Measurements from ENCODE around the gene CHCHD10.

Gene CHCHD10

DNA sequence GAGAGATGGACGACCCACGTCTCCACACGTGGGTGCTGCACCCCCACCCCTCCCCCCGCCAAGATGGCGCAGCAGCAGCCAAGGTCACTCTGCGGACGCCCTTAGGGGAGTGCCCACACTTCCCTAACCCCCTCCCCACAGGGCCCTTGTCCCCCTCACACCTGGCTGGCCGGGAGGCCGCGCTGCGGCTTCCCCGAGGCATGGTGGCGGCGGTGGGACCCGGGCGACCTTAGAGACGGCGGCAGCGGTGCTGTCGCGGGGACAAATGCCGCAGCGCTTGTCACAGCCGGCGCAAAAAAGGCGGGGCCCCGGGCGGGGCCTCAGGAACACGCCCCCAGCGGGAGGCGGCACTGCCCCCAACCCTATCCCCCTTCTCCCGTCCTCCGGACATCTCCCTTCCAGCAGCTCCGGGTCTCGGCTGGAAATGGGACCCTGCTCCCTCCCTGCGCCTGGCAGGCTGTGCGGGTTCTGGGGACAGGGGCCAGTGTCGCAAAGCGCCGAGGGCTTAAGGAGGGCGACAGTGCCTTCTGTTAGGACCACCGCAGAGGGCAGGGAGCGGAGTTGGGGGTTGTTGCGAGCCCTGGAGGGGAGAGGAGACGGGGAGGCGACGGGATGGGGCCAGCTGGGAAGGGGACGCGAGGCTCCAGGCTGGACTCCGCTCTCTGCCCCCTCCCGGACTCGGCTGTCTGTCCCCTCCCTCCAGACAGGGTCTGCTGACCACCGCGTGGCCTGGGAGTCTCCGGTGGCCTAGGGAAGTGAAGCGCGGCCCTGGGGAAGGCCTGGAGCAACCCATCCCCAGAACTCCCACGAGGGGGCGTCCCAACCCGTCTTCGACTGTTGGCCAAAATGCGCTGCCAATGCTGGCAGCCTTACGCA lies at the start of gene CHCHD10:
Gene CHCHD10, minus strand, starts transcription at position 300 of the 876 bp plus-strand sequence. Its CDS starts 98 bp downstream, at position 202.
- H3K27me3 Mint-ChIP-seq: peaks cover 2% of the 10 kb centered on the region
- no peaks in the 10 kb centered on the region for H3K9me3 Mint-ChIP-seq
- peak within 1 kb of the TSS; percentile 52 to 95 for H3K27ac Mint-ChIP-seq
- peak; percentile 80 for DNase-seq
- peak within 1 kb of the TSS; percentile 88 to 95 for H3K4me3 Mint-ChIP-seq
- H3K4me1 Mint-ChIP-seq: peaks cover 77% of the 10 kb centered on the region
- ATAC-seq: peak; percentile 67

DNA sequence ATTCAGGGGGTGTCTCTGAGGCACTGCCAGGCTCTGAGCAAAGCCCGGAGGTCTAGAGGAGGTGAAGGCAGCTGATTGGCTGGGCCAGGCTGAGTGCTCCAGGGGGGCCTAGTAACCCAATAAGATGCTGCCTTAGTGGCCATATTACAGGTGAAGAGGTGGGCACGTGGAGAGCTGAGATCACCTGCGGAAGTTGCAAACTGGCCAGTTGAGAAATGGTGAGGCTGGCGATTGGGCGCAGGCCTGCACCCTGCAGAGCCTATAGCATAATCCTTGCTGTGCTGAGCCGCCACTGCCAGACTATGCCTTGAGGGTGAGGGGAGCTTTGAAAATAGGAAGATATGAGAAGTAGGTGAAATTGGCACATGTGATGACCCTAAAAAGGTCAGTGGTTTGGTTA lies 49.4 kb upstream of the CHCHD10 start:
- H3K4me3 Mint-ChIP-seq: no peak overlapping the region
- no peaks in the 10 kb centered on the region for H3K27me3 Mint-ChIP-seq
- peaks cover 16% of the 10 kb centered on the region for H3K4me1 Mint-ChIP-seq
- H3K27ac Mint-ChIP-seq: no peak overlapping the region
- DNase-seq (no peak), ATAC-seq (no peak)
- H3K9me3 Mint-ChIP-seq: no peaks in the 10 kb centered on the region

DNA sequence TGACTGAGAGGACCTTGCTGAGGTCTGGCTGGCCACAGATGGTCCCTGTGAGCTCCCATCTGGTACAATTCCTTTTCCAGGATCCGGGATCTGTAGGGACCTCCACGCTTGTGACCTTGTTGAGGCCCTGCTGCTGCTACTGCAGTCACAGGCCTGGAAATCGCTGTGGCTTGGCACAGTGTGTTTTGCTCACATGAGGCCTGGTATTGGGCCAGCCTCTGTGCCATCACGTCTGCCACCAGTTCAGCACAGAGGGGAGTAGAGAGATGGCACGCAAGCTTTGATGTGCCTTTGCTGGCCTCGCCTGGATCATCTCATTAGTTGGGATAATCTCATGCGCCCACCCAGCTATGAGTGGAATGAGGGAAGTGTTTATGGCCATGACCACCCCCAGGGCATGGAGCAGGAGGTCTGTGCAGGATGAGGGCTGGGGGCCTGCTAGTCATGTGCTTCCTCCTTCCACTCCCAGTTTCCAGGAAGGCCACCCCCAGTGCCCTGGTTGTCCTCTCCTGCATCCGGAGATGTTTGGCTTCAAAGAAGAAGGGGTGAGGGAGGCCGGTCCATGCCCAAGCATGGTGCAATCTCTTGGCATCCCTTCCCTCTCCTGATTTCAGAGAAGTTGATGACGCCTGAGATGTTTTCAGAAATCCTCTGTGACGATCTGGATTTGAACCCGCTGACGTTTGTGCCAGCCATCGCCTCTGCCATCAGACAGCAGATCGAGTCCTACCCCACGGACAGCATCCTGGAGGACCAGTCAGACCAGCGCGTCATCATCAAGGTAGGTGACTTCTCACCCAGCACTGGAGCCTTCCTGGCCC lies 48.6 kb upstream of the CHCHD10 start:
- H3K4me3 Mint-ChIP-seq: no peak overlapping the region
- no peak overlapping the region for H3K27ac Mint-ChIP-seq
- H3K9me3 Mint-ChIP-seq: no peaks in the 10 kb centered on the region
- peaks cover 16% of the 10 kb centered on the region for H3K4me1 Mint-ChIP-seq
- H3K27me3 Mint-ChIP-seq: no peaks in the 10 kb centered on the region
- ATAC-seq: no peak
- no peak for DNase-seq

DNA sequence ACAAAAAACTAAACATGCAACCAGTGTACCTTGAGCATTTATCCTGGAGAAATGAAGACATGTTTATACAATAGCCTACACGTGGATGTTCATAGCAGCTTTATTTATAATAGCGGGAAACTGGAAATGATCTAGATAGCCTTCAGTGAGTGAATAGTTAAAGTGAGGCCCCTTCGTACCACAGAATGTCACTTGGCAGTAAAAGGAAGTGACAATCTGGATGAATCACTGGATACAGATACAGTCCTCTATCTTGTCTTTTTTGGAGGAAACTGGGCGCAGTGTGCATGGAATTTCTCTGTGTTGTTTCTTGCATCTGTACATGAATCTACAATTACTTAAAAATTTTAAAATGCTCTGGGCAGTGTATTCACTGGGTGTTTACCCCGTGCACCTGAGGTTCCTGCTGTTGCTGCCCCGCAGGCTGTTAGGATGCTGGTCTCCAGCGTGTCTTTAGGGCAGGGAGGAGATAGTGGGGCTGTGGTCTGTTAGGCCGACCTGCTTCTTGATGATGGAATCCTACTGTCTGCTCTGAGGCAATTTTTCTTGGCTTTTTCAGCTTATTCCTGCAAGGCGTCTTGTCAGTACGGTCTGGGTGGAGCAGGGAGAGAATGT lies 47.9 kb upstream of the CHCHD10 start:
- no peak for DNase-seq
- no peaks in the 10 kb centered on the region for H3K9me3 Mint-ChIP-seq
- no peak overlapping the region for H3K27ac Mint-ChIP-seq
- no peak overlapping the region for H3K4me3 Mint-ChIP-seq
- H3K4me1 Mint-ChIP-seq: peaks cover 10% of the 10 kb centered on the region
- no peaks in the 10 kb centered on the region for H3K27me3 Mint-ChIP-seq
- no peak for ATAC-seq

DNA sequence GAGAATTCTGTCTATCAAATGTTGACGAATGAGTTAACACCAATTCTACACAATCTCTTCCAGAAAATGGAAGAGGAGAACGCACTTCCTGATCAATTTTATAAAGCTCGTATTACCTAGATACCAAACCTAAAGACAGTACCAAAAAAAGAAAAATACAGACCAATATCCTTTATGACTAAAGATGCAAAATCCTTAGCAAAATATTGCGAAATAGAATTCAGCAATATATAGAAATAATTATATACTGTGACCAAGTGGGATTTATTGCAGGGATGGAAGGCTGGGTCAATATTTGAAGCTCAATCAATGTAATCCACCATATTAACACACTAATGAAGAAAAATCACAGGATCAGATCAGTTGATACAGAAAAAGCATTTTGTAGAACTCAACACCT lies 44.6 kb upstream of the CHCHD10 start:
- no peaks in the 10 kb centered on the region for H3K27me3 Mint-ChIP-seq
- H3K4me3 Mint-ChIP-seq: no peak overlapping the region

DNA sequence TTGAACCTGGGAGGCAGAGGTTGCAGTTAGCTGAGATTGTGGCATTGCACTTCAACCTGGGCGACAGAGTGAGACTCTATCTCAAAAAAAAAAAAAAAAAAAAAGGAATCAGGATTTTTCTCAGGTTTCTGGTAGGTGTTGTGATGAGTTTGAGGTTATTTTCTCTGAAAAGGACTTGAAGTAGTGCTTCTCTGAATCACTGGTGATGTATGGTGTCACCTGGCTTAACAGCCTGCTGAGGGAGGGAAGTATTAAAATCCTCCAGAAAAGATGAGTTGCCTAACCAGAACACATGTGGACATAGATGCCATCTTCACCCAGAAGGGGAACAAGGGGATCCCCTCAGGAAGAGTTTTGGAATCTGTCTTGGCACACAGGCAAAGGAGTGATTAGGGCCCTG lies 39.1 kb upstream of the CHCHD10 start:
- Mint-ChIP-seq H3K4me3 (no peak overlapping the region), H3K4me1 (no peaks in the 10 kb centered on the region), H3K27me3 (no peaks in the 10 kb centered on the region), H3K9me3 (no peaks in the 10 kb centered on the region), H3K27ac (no peak overlapping the region)
- ATAC-seq (no peak), DNase-seq (no peak)

More for the DNA sequence above, 44.6 kb upstream of the CHCHD10 start:
- DNase-seq (no peak), ATAC-seq (no peak)
- Mint-ChIP-seq H3K9me3 (no peaks in the 10 kb centered on the region), H3K27ac (no peak overlapping the region), H3K4me1 (no peaks in the 10 kb centered on the region)

DNA sequence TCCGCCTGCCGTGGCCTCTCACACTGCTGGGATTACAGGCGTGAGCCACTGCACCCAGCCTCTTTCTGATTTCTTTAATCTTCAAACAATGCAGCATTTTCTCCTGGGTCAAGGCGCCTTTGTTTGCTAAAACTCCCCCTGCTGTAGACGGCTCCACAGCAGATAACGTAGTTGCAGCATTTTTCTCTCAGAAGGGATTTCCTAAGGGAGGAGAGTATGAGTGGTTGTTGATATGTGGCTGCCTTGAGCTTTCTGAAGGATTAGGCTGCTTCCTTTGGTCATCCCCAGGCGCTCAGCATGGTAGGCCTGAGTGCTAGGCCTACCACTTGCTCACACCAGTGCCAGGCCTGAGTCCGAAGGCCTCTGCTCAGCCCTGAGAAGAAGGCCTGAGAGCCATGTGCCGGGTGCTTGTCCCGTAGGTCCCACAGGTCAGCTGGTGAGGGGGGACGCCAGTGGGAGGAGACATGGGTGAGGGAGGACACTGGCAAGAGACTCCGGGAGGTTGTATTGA lies 37.1 kb upstream of the CHCHD10 start:
- peak overlapping the region in 1 of 2 donors; percentile 8 for H3K27ac Mint-ChIP-seq
- H3K27me3 Mint-ChIP-seq: no peaks in the 10 kb centered on the region
- ATAC-seq (no peak), DNase-seq (no peak)
- H3K4me1 Mint-ChIP-seq: no peaks in the 10 kb centered on the region
- H3K9me3 Mint-ChIP-seq: no peaks in the 10 kb centered on the region
- no peak overlapping the region for H3K4me3 Mint-ChIP-seq

DNA sequence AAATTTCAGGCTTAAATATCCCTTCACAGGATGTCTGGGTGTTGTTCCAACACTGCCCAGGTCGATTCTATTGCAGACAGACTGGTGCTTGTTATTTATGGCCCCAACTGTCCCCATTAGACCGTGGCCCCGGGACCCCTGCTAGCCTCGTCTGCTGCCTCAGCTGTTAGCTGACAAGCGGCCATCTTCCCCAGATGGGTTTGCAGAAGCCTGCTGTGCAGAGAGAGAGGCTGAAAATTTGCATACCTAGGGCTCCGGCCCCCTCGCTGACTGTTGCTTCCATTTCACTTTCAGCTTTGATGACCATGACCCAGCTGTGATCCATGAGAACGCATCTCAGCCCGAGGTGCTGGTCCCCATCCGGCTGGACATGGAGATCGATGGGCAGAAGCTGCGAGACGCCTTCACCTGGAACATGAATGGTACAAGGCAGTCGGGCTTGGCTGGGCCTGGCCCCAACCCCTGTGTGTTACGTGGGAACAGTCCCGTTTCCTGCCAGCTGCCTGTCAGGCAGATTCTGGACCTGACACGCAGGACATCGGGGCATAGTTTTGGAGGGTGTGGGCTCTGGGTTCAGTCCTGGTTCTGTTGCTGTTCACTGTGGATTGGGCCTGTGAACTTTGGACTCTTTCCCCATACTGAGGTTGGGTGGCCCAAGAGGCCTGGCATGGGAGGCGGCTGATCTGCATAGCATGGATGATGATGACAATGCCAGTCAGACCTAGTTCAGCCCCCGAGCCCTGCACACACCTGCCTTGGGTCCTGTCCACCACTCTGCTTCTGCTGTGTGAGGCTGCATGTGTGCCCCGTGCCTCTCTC lies 35.4 kb upstream of the CHCHD10 start:
- Mint-ChIP-seq H3K4me1 (no peaks in the 10 kb centered on the region), H3K4me3 (no peak overlapping the region), H3K9me3 (no peaks in the 10 kb centered on the region), H3K27me3 (no peaks in the 10 kb centered on the region), H3K27ac (peak overlapping the region in 1 of 2 donors; percentile 39)
- ATAC-seq (no peak), DNase-seq (no peak)

DNA sequence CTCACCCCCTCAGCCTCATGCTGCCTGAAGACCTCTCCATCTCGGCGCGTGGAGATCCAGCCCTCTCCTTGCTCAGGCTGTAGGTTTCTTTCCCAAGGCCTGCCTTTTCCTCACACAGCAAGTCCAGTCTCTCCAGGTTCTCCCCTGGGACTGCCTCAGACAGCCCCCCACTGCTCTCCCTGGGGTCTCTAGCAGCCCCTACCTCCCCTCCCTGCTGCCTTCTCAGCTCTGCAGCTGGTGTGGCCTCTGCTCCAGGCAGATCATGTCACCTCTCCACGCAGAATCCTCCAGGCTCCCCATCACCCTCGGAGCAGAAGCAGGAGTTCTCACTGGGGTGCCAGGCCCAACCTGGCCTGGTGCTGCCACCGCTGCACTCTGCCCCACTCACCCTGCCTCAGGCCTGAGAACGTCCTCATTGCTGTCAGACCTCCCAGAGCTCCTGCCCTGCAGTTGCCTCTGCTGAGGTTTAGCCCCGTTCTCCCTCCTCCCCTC lies 34.2 kb upstream of the CHCHD10 start:
- peak overlapping the region in 1 of 2 donors; percentile 55 for H3K27ac Mint-ChIP-seq

DNA sequence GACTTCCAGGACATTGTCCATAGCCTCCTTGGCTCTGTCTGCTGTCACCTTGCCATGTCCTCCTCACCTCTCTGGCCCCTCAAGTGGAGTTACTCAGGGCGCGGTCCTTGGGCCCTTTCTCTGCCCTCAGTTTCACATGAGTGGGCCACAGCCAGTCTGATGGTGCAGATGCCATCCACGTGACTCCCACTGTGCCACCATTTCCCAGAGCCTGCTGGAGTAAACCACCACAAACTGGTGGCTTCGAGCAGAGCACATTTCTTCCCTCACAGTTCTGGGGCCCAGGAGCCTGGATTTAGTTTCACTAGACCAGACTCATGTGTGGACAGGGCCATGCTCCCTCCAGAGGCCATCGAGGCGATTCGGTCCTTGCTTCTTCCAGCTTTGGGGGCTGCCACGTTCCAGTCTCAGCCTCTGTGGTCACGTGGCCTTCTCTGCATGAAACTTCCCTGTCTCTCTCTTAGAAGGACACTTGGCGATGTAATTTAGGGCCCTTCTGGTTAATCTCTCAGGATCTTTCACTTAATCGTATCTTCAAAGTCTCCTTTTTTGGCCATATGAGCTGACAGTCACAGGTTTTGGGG lies 33.6 kb upstream of the CHCHD10 start:
- H3K9me3 Mint-ChIP-seq: no peaks in the 10 kb centered on the region
- no peaks in the 10 kb centered on the region for H3K4me1 Mint-ChIP-seq
- DNase-seq: no peak
- H3K27me3 Mint-ChIP-seq: no peaks in the 10 kb centered on the region
- no peak for ATAC-seq
- H3K27ac Mint-ChIP-seq: peak overlapping the region in 1 of 2 donors; percentile 76
- no peak overlapping the region for H3K4me3 Mint-ChIP-seq

More for the DNA sequence above, 34.2 kb upstream of the CHCHD10 start:
- Mint-ChIP-seq H3K4me3 (no peak overlapping the region), H3K27me3 (no peaks in the 10 kb centered on the region), H3K9me3 (no peaks in the 10 kb centered on the region), H3K4me1 (no peaks in the 10 kb centered on the region)
- ATAC-seq: no peak
- DNase-seq: no peak

DNA sequence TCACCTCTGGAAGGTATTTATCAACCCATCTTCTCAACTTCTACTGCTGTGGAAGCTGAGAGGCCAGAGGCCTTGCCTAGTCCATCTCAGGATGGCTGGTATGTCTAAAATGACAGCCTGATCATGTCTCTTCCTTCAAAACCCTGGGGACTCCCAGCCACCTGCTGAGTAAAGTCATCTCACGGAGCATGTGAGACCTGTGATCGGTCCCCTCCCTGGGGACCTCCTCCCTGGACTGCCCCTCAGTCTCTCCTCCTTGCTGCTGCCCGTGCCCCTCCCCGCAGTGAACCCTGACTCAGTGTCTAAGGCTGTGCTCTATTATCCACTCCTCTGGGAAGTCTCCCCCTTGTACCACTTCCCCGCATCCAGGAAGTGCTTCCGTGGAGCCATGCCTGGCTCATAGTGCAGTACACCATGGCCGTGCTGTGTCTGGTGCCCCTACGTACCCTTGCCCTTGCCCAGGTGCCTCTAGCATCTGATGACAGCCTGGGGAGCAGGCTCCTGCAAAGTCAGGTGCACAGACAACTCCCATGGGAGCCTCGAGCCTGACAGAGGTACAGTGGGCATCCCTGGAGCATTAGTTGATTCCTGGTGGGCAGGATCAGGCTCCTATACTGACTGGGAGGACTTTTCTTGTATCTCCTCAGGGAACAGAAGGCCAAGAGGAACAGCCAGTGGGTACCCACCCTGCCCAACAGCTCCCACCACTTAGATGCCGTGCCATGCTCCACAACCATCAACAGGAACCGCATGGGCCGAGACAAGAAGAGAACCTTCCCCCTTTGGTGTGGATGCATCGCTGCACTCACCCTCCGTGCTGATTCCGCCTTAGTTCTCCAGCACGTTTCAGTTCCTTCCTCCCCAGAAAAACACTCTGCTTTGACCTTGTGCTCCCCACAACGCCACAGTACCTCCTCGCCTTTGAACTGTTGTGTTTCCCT lies 32.8 kb upstream of the CHCHD10 start:
- ATAC-seq: no peak
- no peaks in the 10 kb centered on the region for H3K4me1 Mint-ChIP-seq
- no peak overlapping the region for H3K27ac Mint-ChIP-seq
- no peaks in the 10 kb centered on the region for H3K27me3 Mint-ChIP-seq
- no peak overlapping the region for H3K4me3 Mint-ChIP-seq
- H3K9me3 Mint-ChIP-seq: no peaks in the 10 kb centered on the region
- no peak for DNase-seq

DNA sequence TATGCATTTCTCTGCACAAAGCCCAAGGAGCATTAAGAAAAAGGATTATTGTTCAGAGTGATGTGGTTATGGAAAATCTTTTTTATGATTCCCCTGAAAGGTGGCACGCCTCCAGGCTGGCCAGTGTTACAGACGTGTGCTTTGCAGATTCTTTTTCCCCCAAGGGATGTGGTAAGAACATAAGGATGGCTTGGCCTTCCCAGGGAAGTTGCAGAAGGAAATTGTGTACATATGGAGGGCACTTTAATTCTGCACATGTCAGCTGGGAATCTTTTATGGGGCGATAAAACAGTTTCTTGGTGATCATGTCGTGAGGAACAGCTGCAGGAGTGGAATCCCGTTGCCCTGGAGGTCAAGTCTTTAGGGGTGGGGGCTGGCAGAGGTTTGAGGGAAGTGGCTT lies 28.7 kb upstream of the CHCHD10 start:
- DNase-seq (no peak), ATAC-seq (no peak)
- H3K4me1 Mint-ChIP-seq: peaks cover 18% of the 10 kb centered on the region
- no peaks in the 10 kb centered on the region for H3K27me3 Mint-ChIP-seq
- H3K4me3 Mint-ChIP-seq: no peak overlapping the region
- no peaks in the 10 kb centered on the region for H3K9me3 Mint-ChIP-seq
- H3K27ac Mint-ChIP-seq: no peak overlapping the region

DNA sequence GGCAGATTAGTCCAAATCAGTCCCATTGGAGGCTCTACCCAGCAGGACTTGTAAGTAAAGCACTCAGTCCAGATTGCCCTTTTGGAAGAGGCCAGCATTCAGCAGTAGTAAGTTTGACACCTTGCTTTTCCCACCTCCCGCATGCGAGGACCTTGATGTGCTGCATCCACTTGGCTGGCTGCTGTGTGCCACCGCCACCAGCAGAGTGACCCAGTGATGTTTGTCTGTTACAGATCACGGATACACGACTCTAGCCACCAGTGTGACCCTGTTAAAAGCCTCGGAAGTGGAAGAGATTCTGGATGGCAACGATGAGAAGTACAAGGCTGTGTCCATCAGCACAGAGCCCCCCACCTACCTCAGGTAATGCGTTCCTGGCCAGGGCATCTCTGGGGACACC lies 25.6 kb upstream of the CHCHD10 start:
- H3K9me3 Mint-ChIP-seq: no peaks in the 10 kb centered on the region
- ATAC-seq: no peak
- H3K4me1 Mint-ChIP-seq: peaks cover 31% of the 10 kb centered on the region
- H3K27ac Mint-ChIP-seq: peak overlapping the region in 1 of 2 donors; percentile 37
- H3K27me3 Mint-ChIP-seq: no peaks in the 10 kb centered on the region
- DNase-seq: no peak
- H3K4me3 Mint-ChIP-seq: no peak overlapping the region

All from stimulated activated naive CD8-positive, alpha-beta T cell treated with anti-CD3 and anti-CD28 coated beads, Interleukin-15, amount 100 ng/mL, for 72 hours (primary cell).